ENCODE measurements around the gene DMRT1. TPM values are rescaled to one million over a fixed set of nuclear protein-coding genes. Genes with fewer than 3 reads are reported as not detected.

Gene DMRT1
- total and polyA plus RNA-seq, 11 donors = not detected

- no peak for ATAC-seq
- Histone ChIP-seq H3K9me3 (peaks cover 0 to 6% (median 0%) of the 10 kb centered on the region in 12 donors), H3K27me3 (peaks cover 0 to 50% (median 21%) of the 10 kb centered on the region in 9 donors), H3K27ac (no peak overlapping the region), H3K36me3 (no peaks in the 10 kb centered on the region), H3K4me3 (no peak overlapping the region), H3K4me1 (no peaks in the 10 kb centered on the region)
- no peak for DNase-seq
- WGBS, 4 donors = 18 to 46% (median 39%) methylated on average over 10 of the region's 10 CpGs
- intact Hi-C loops (cut with DNase I) = no loop called here
- TF ChIP-seq POLR2A (IDR thresholded peaks at IDR 0.05) = no peak
- TF ChIP-seq, protein P1, sequence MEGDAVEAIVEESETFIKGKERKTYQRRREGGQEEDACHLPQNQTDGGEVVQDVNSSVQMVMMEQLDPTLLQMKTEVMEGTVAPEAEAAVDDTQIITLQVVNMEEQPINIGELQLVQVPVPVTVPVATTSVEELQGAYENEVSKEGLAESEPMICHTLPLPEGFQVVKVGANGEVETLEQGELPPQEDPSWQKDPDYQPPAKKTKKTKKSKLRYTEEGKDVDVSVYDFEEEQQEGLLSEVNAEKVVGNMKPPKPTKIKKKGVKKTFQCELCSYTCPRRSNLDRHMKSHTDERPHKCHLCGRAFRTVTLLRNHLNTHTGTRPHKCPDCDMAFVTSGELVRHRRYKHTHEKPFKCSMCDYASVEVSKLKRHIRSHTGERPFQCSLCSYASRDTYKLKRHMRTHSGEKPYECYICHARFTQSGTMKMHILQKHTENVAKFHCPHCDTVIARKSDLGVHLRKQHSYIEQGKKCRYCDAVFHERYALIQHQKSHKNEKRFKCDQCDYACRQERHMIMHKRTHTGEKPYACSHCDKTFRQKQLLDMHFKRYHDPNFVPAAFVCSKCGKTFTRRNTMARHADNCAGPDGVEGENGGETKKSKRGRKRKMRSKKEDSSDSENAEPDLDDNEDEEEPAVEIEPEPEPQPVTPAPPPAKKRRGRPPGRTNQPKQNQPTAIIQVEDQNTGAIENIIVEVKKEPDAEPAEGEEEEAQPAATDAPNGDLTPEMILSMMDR (IDR thresholded peaks at IDR 0.05) = no peak
Observed at GRCh38 chr9:935348-935965, 94.0 kb downstream of the DMRT1 start.

- H3K27me3 ChIP-seq = peaks cover 0 to 49% (median 10%) of the 10 kb centered on the region in 9 donors
- H3K27ac ChIP-seq = no peak overlapping the region
- no peak for TF ChIP-seq POLR2A (IDR thresholded peaks at IDR 0.05)
- TF ChIP-seq, protein P1 (IDR thresholded peaks at IDR 0.05) = no peak
- ATAC-seq (no peak), DNase-seq (no peak)
- peaks cover 0 to 6% (median 0%) of the 10 kb centered on the region in 12 donors for H3K9me3 ChIP-seq
- intact Hi-C loops (cut with DNase I) = no loop called here
- H3K4me1 ChIP-seq = no peaks in the 10 kb centered on the region
- no peak overlapping the region for H3K4me3 ChIP-seq
- 63 to 74% (median 64%) methylated on average over 6 of the region's 6 CpGs for WGBS, 4 donors
- no peaks in the 10 kb centered on the region for H3K36me3 ChIP-seq
Observed at GRCh38 chr9:942805-943580, 101.5 kb downstream of the DMRT1 start.

GRCh38 chr9:947985-948384, 106.5 kb downstream of the DMRT1 start:
- Histone ChIP-seq H3K36me3 (no peaks in the 10 kb centered on the region), H3K27me3 (peaks cover 0 to 75% (median 14%) of the 10 kb centered on the region in 9 donors), H3K9me3 (no peaks in the 10 kb centered on the region), H3K4me3 (no peak overlapping the region), H3K4me1 (no peaks in the 10 kb centered on the region), H3K27ac (no peak overlapping the region)
- TF ChIP-seq, protein P1 (IDR thresholded peaks at IDR 0.05) = no peak
- TF ChIP-seq POLR2A (IDR thresholded peaks at IDR 0.05) = no peak
- intact Hi-C loops (cut with DNase I) = no loop called here
- 67 to 85% (median 76%) methylated on average over 3 of the region's 3 CpGs for WGBS, 4 donors
- ATAC-seq (no peak), DNase-seq (no peak)

DNA sequence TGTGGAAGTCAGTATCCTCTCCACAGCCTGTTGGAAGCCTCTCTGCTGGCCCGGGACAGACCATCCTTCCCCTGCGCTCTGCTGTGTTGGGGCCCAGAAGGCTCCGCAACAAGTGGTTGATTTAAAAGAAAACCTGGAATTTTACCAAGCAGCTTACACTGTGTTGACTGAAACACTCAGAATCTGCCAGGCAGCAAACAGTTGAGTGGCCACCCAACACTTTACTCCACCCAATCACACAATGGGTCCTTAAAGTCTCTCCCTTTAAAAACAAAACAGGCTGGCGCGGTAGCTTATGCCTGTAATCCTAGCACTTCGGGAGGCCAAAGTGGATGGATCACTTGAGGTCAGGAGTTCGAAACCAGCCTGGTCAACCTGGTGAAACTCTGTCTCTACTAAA, 107.0 kb downstream of the DMRT1 start:
- ATAC-seq (no peak), DNase-seq (no peak)
- H3K4me3 ChIP-seq = no peak overlapping the region
- TF ChIP-seq POLR2A (IDR thresholded peaks at IDR 0.05) = no peak
- TF ChIP-seq, protein P1 (IDR thresholded peaks at IDR 0.05) = no peak
- H3K27me3 ChIP-seq = peaks cover 0 to 75% (median 14%) of the 10 kb centered on the region in 9 donors
- H3K36me3 ChIP-seq = no peaks in the 10 kb centered on the region
- WGBS, 4 donors = 89 to 94% (median 91%) methylated on average over 7 of the region's 7 CpGs
- no peak overlapping the region for H3K27ac ChIP-seq
- intact Hi-C loops (cut with DNase I) = no loop called here
- no peaks in the 10 kb centered on the region for H3K4me1 ChIP-seq
- no peaks in the 10 kb centered on the region for H3K9me3 ChIP-seq

Measured in heart left ventricle (tissue), 16 donors.